DND-41 (cell line): ENCODE measurements around the gene HM13.

Experiments
- CTCF ChIP-seq: IDR thresholded peaks from 2 replicates; pipeline ENCODE4 v1.5.1; 2012; ENCODE audit warnings: borderline replicate concordance, low read length, moderate library complexity, mild to moderate bottlenecking; ENCODE audit not compliant: poor library complexity, severe bottlenecking; ENCODE audit errors: extremely low read depth
- EZH2 ChIP-seq: IDR thresholded peaks from 3 replicates; pipeline ENCODE4 v1.6.1; 2012; ENCODE audit warnings: borderline replicate concordance, low read depth, mild to moderate bottlenecking, moderate library complexity, low read length, inconsistent platforms; ENCODE audit not compliant: severe bottlenecking

GRCh38 chr20:31570735-31571617, 56.7 kb downstream of the HM13 start:
- TF ChIP-seq CTCF (no peak), EZH2 (no peak)
